NT2/D1 (cell line): ENCODE measurements around the gene SMAP2.

Experiments used
- SUZ12 ChIP-seq: IDR thresholded peaks from 2 replicates; pipeline ENCODE4 v1.6.1; 2011; ENCODE audit not compliant: insufficient read length, insufficient read depth; ENCODE audit errors: extremely low read depth
- ZNF274 ChIP-seq: IDR thresholded peaks from 2 replicates; pipeline ENCODE4 v1.6.1; 2011; ENCODE audit warnings: mild to moderate bottlenecking, low read depth, low read length

GRCh38 chr1:40386796-40387195 is 13.3 kb downstream of the SMAP2 start:
- no peak for TF ChIP-seq SUZ12
- TF ChIP-seq ZNF274 = no peak
